Panc1 (cell line): ENCODE results near the gene ENTPD1. TPM values are rescaled to one million over a fixed set of nuclear protein-coding genes. Genes with fewer than 3 reads are reported as not detected.

ENCODE experiments used
- ATAC-seq: fragments of 200-7000 bp; cut with Tn5 transposase; 2 replicates; pipeline ENCODE4 v1.9.1; 2020; ENCODE audit warnings: mild to moderate bottlenecking, moderate library complexity
- BruUV-seq: library from RNA; stranded (reverse); fragments of 400-500 nt; replicated peaks from 2 replicates; lab custom pipeline; 2021; lab: Mats Ljungman, UMichigan
- CTCF ChIA-PET: fragments of 300-600 bp; sonication (Branson Sonifier 250); formaldehyde crosslinking; loops from one replicate; lab custom pipeline; 2022; ENCODE audit warnings: antibody characterized with exemption; lab: Charles Lee
- POLR2A ChIA-PET: fragments of 300-600 bp; sonication (Branson Sonifier 250); formaldehyde crosslinking; loops from one replicate; lab custom pipeline; 2022; ENCODE audit warnings: antibody characterized with exemption; lab: Charles Lee
- DNase-seq: peaks from one replicate; pipeline ENCODE4 v3.0.0-alpha.2; 2010; ENCODE audit warnings: low read depth, low spot score
- H3K27ac ChIP-seq: 2 replicates; pipeline ENCODE4 v1.5.1; 2011; ENCODE audit warnings: mild to moderate bottlenecking, low read length, inconsistent platforms
- H3K27me3 ChIP-seq: fragments of 200-500 bp; sonication (Bioruptor generic); 2 replicates; pipeline ENCODE4 v1.6.0; 2014; ENCODE audit warnings: low read length, inconsistent platforms; ENCODE audit not compliant: control insufficient read depth, insufficient read depth
- H3K36me3 ChIP-seq: fragments of 200-500 bp; sonication (Bioruptor generic); 2 replicates; pipeline ENCODE4 v1.5.1; 2014; ENCODE audit warnings: inconsistent platforms, mild to moderate bottlenecking, low read length, moderate library complexity; ENCODE audit not compliant: control insufficient read depth, insufficient read depth
- H3K4me1 ChIP-seq: 2 replicates; pipeline ENCODE4 v1.5.1; 2011; ENCODE audit warnings: inconsistent platforms, mild to moderate bottlenecking, low read length, moderate library complexity; ENCODE audit not compliant: control insufficient read depth, insufficient read depth
- H3K4me3 ChIP-seq, 2 experiments: 2 replicates each; pipeline ENCODE4 v1.5.1; 2011 to 2012; ENCODE audit warnings: low read depth in 2 of 2, low read length in 2 of 2, mild to moderate bottlenecking in 2 of 2, inconsistent platforms in 1 of 2, moderate library complexity in 1 of 2
- H3K9me3 ChIP-seq: fragments of 200-500 bp; sonication (Bioruptor generic); 2 replicates; pipeline ENCODE4 v1.5.1; 2014; ENCODE audit warnings: low read depth, mild to moderate bottlenecking, inconsistent platforms, low read length, moderate library complexity; ENCODE audit not compliant: control insufficient read depth, insufficient read depth
- CTCF ChIP-seq: fragments of 450-650 bp; IDR thresholded peaks from 2 replicates; pipeline ENCODE4 v1.5.1; 2017; ENCODE audit warnings: mild to moderate bottlenecking
- POLR2AphosphoS5 ChIP-seq: IDR thresholded peaks from 2 replicates; pipeline ENCODE4 v1.6.1; 2012; ENCODE audit warnings: mild to moderate bottlenecking, low read depth, low read length, moderate library complexity
- REST ChIP-seq, 2 experiments: IDR thresholded peaks; 2 replicates each; pipeline ENCODE4 v1.6.1; 2011 to 2012; ENCODE audit warnings: low read depth in 2 of 2, control low read depth in 1 of 2, low read length in 1 of 2, mild to moderate bottlenecking in 1 of 2, moderate library complexity in 1 of 2; ENCODE audit not compliant: insufficient read depth in 1 of 2
- SIN3A ChIP-seq: IDR thresholded peaks from 2 replicates; pipeline ENCODE4 v1.6.1; 2012; ENCODE audit warnings: low read depth, mild to moderate bottlenecking, low read length, moderate library complexity, borderline replicate concordance; ENCODE audit not compliant: insufficient read depth
- TCF7L2 ChIP-seq: IDR thresholded peaks from 2 replicates; pipeline ENCODE4 v1.6.1; 2011; ENCODE audit warnings: mild to moderate bottlenecking, low read depth, low read length, inconsistent platforms
- in situ Hi-C: cut with HindIII; loops from 2 replicates; pipeline ENCODE4 v1.10.0; 2016; ENCODE audit warnings: low sequenced_read_pairs, low pct_unique_long_range_greater_than_20kb
- intact Hi-C: fragments of 100-400 bp; cut with micrococcal nuclease; formaldehyde crosslinking; loops from one replicate; pipeline ENCODE4 v1.10.0; 2022; ENCODE audit not compliant: unreplicated experiment
- total RNA-seq: library from RNA; stranded (reverse); gene quantifications from one replicate; pipeline ENCODE4 v1.2.1, GENCODE V29; 2021; ENCODE audit not compliant: unreplicated experiment

ENTPD1 gene
- total RNA-seq, 1 experiment from 2014 or later: 0.31 TPM

GRCh38 chr10:95845411-95845810 is 89.4 kb downstream of the ENTPD1 start:
- H3K27me3 ChIP-seq: peaks cover 11% of the 10 kb centered on the region
- intact Hi-C loops: no loop called here
- no peak for ATAC-seq
- H3K36me3 ChIP-seq: no peaks in the 10 kb centered on the region
- H3K9me3 ChIP-seq: no peaks in the 10 kb centered on the region
- H3K4me3 ChIP-seq: no peak overlapping the region
- no peak overlapping the region for H3K27ac ChIP-seq
- no TSS peak for BruUV-seq
- no peaks in the 10 kb centered on the region for H3K4me1 ChIP-seq
- in situ Hi-C loops: no loop called here
- ChIA-PET POLR2A (interaction anchor here (0.6 kb wide), 1 partner anchor 127 kb away, joined by 4 read pairs; no protein-coding TSS in a partner anchor), CTCF (no interaction called here)
- no peak for DNase-seq
- no peak for TF ChIP-seq CTCF
- TF ChIP-seq SIN3A: no peak
- no peak for TF ChIP-seq POLR2AphosphoS5

GRCh38 chr10:95847007-95847406 is 91.0 kb downstream of the ENTPD1 start:
- BruUV-seq: no TSS peak
- ATAC-seq: no peak
- POLR2A ChIA-PET: no interaction called here

More at GRCh38 chr10:95847007-95847406, 91.0 kb downstream of the ENTPD1 start:
- intact Hi-C loops: no loop called here
- H3K27me3 ChIP-seq: peaks cover 7% of the 10 kb centered on the region; the same call in 1 of the 2 replicates
- no peak for DNase-seq
- in situ Hi-C loops: no loop called here
- H3K4me3 ChIP-seq: no peak overlapping the region
- no peaks in the 10 kb centered on the region for H3K9me3 ChIP-seq
- H3K36me3 ChIP-seq: no peaks in the 10 kb centered on the region
- no peaks in the 10 kb centered on the region for H3K4me1 ChIP-seq
- no peak overlapping the region for H3K27ac ChIP-seq
- CTCF ChIA-PET: no interaction called here
- no peak for TF ChIP-seq CTCF
- TF ChIP-seq POLR2AphosphoS5: no peak
- no peak for TF ChIP-seq REST (IDR thresholded peaks at IDR 0.05; ENCODE audit: insufficient read depth in 1 of 2, low read depth in 2 of 2, low read length in 1 of 2)
- no peak for TF ChIP-seq TCF7L2
- TF ChIP-seq SIN3A: no peak
